Measurements from ENCODE around the gene HES2.

- TF ChIP-seq ZFP30 (CRISPR knock-in tag; IDR thresholded peaks at IDR 0.05) (no peak), CSRNP3 (CRISPR knock-in tag; IDR thresholded peaks at IDR 0.05) (no peak), TCF4 (CRISPR knock-in tag; IDR thresholded peaks at IDR 0.05; ENCODE audit: borderline replicate concordance) (no peak), ARNTL (CRISPR knock-in tag; IDR thresholded peaks at IDR 0.05; ENCODE audit: borderline replicate concordance, low read depth) (no peak), PATZ1 (CRISPR knock-in tag; IDR thresholded peaks at IDR 0.05; ENCODE audit: borderline replicate concordance) (no peak), RARB (CRISPR knock-in tag; IDR thresholded peaks at IDR 0.05) (no peak)
These were observed 35.6 kb downstream of the HES2 start for GRCh38 chr1:6384135-6384534.

Data from SK-N-SH treated with all-trans-retinoic acid at 6 μM for 48 hours (cell line).